GM18517 (cell line): Measurements from ENCODE around the gene MAPT.
"Not testable (repeated sequence)": the region's sequence is repeated elsewhere in the genome, so short reads cannot be mapped to it uniquely, and the experiment has no call there.

ENCODE experiments used
- ATAC-seq: cut with Tn5 transposase; IDR thresholded peaks from one replicate; pipeline ENCODE4 v1.9.1; 2021; ENCODE audit warnings: mild to moderate bottlenecking, moderate library complexity; ENCODE audit not compliant: unreplicated experiment

Gene MAPT

GRCh38 chr17:45861165-45861564 lies 33.2 kb upstream of the MAPT start:
- no peak for ATAC-seq

GRCh38 chr17:45862127-45862526 lies 32.2 kb upstream of the MAPT start:
- not testable (repeated sequence) for ATAC-seq

GRCh38 chr17:45863857-45864654 lies 30.3 kb upstream of the MAPT start:
- ATAC-seq: no peak

- no peak for ATAC-seq
These were observed 27.2 kb upstream of the MAPT start for GRCh38 chr17:45867171-45867570.

GRCh38 chr17:45867702-45868101 lies 26.7 kb upstream of the MAPT start:
- ATAC-seq: no peak

GRCh38 chr17:45868276-45868675 lies 26.1 kb upstream of the MAPT start:
- ATAC-seq: no peak

GRCh38 chr17:45869676-45870341 lies 24.5 kb upstream of the MAPT start:
- no peak for ATAC-seq

GRCh38 chr17:45870342-45870974 lies 23.9 kb upstream of the MAPT start:
- no peak for ATAC-seq

GRCh38 chr17:45871718-45872117 lies 22.6 kb upstream of the MAPT start:
- no peak for ATAC-seq

- no peak for ATAC-seq
These were observed 20.6 kb upstream of the MAPT start for GRCh38 chr17:45873728-45874127.

GRCh38 chr17:45874151-45874550 lies 20.2 kb upstream of the MAPT start:
- ATAC-seq: no peak

- ATAC-seq: no peak
These were observed 17.8 kb upstream of the MAPT start for GRCh38 chr17:45876539-45876938.

- ATAC-seq: no peak
These were observed 16.9 kb upstream of the MAPT start for GRCh38 chr17:45877467-45877866.

GRCh38 chr17:45883063-45883462 lies 11.3 kb upstream of the MAPT start:
- no peak for ATAC-seq

- no peak for ATAC-seq
These were observed 7.5 kb upstream of the MAPT start for GRCh38 chr17:45886852-45887251.

- ATAC-seq: no peak
These were observed 6.0 kb upstream of the MAPT start for GRCh38 chr17:45888392-45888791.

GRCh38 chr17:45889579-45889978 lies 4.8 kb upstream of the MAPT start:
- no peak for ATAC-seq

- ATAC-seq: no peak
These were observed 681 bp upstream of the MAPT start for GRCh38 chr17:45893725-45894021.

GRCh38 chr17:45895304-45895968 lies 1.1 kb downstream of the MAPT start:
- no peak for ATAC-seq

- ATAC-seq: no peak
These were observed 1.8 kb downstream of the MAPT start for GRCh38 chr17:45895969-45896785.
